HL-60 (cell line): ENCODE results near the gene SUN3.
"Not testable (repeated sequence)": the region's sequence is repeated elsewhere in the genome, so short reads cannot be mapped to it uniquely, and the experiment has no call there.

ENCODE experiments used
- DNase-seq, 2 experiments: peaks; one replicate each; pipeline ENCODE4 v3.0.0-alpha.2; 2010 to 2020; ENCODE audit warnings: low read depth in 1 of 2, low spot score in 1 of 2
- H3K27ac ChIP-seq: fragments of 250-450 bp; sonication (Bioruptor Pico); replicated peaks from 2 replicates; pipeline ENCODE4 v1.5.1; 2020; ENCODE audit warnings: mild to moderate bottlenecking, moderate library complexity
- H3K27me3 ChIP-seq: fragments of 250-450 bp; sonication (Bioruptor Pico); 2 replicates; pipeline ENCODE4 v1.5.1; 2021; ENCODE audit warnings: mild to moderate bottlenecking, moderate library complexity; ENCODE audit not compliant: insufficient read depth, poor library complexity, severe bottlenecking
- H3K4me3 ChIP-seq: replicated peaks from 2 replicates; pipeline ENCODE4 v1.5.1; 2011; ENCODE audit warnings: mild to moderate bottlenecking, control low read depth, low read length; ENCODE audit not compliant: insufficient read depth
- CTCF ChIP-seq: IDR thresholded peaks from one replicate; pipeline ENCODE4 v1.5.1; 2011; ENCODE audit warnings: low read length, control low read depth, inconsistent platforms; ENCODE audit not compliant: insufficient read depth
- GABPA ChIP-seq: IDR thresholded peaks from 2 replicates; pipeline ENCODE4 v1.6.1; 2012; ENCODE audit warnings: low read depth
- POLR2AphosphoS5 ChIP-seq: IDR thresholded peaks from 2 replicates; pipeline ENCODE4 v1.6.1; 2012; ENCODE audit warnings: low read depth
- REST ChIP-seq: IDR thresholded peaks from 2 replicates; pipeline ENCODE4 v1.6.1; 2012; ENCODE audit warnings: low read depth; ENCODE audit not compliant: insufficient replicate concordance
- SPI1 ChIP-seq: IDR thresholded peaks from 2 replicates; pipeline ENCODE4 v1.6.1; 2012; ENCODE audit warnings: low read depth, mild to moderate bottlenecking, borderline replicate concordance

The SUN3 gene

GRCh38 chr7:47944536-47945260, 84.2 kb downstream of the SUN3 start:
- Histone ChIP-seq H3K27me3 (no peaks in the 10 kb centered on the region), H3K27ac (no peak overlapping the region), H3K4me3 (no peak overlapping the region)
- TF ChIP-seq REST, result no peak
- no peak for TF ChIP-seq POLR2AphosphoS5
- no peak for TF ChIP-seq GABPA
- no peak for TF ChIP-seq SPI1
- TF ChIP-seq CTCF, result no peak
- DNase-seq, result no peak

- no peak overlapping the region for H3K27ac ChIP-seq
- TF ChIP-seq SPI1, result no peak
- TF ChIP-seq CTCF, result no peak
- TF ChIP-seq POLR2AphosphoS5, result no peak
- no peak for TF ChIP-seq GABPA
- no peak for TF ChIP-seq REST
- no peaks in the 10 kb centered on the region for H3K27me3 ChIP-seq
- H3K4me3 ChIP-seq, result no peak overlapping the region
- no peak for DNase-seq
Measured at GRCh38 chr7:47943676-47944474, 85.0 kb downstream of the SUN3 start.

GRCh38 chr7:47942651-47943050, 86.3 kb downstream of the SUN3 start:
- not testable (repeated sequence) for H3K4me3 ChIP-seq, H3K27ac ChIP-seq, DNase-seq, H3K27me3 ChIP-seq

GRCh38 chr7:47942132-47942531, 86.8 kb downstream of the SUN3 start:
- DNase-seq, result peak in 1 of 2 experiments; percentile 7
- H3K27ac ChIP-seq, result no peak overlapping the region

More at GRCh38 chr7:47942132-47942531, 86.8 kb downstream of the SUN3 start:
- TF ChIP-seq CTCF (no peak), POLR2AphosphoS5 (no peak), REST (no peak), SPI1 (no peak), GABPA (no peak)
- Histone ChIP-seq H3K4me3 (no peak overlapping the region), H3K27me3 (no peaks in the 10 kb centered on the region)
